ENCODE measurements around the gene GCGR. TPM values are rescaled to one million over a fixed set of nuclear protein-coding genes. Genes with fewer than 3 reads are reported as not detected.

Gene GCGR
- total RNA-seq, 2 experiments from 2014 or later, result not detected

DNA sequence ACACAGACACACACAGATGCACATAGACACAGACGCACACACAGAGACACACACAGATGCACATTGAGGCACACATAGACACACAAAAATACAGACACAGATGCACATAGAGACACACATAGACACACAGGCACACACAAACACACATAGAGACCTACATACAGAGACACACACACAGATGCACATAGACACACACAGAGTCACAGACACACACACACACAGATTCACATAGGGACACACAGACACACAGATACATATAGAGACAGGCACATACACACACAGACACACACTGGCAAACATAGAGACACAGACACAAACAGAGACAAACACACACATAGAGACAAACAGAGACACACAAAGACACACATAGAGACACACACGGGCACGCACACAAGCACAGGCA lies 9.9 kb upstream of the GCGR start:
- DNase-seq (ENCODE audit: low spot score), result no peak
- H3K36me3 ChIP-seq (ENCODE audit: insufficient read depth, low read length), result no peaks in the 10 kb centered on the region
- 0 out of 2 replicates have a peak, but pooled peaks cover 7% of the 10 kb centered on the region for H3K9me3 ChIP-seq (ENCODE audit: low read length)
- H3K4me2 ChIP-seq (ENCODE audit: low read length), result no peak overlapping the region
- POLR2A ChIA-PET, result no interaction called here
- H4K20me1 ChIP-seq (ENCODE audit: insufficient read depth, low read length), result no peaks in the 10 kb centered on the region
- H2AFZ ChIP-seq (ENCODE audit: low read length), result no peak overlapping the region
- BruUV-seq (replicated peaks), result no TSS peak
- no peaks in the 10 kb centered on the region for H3K79me2 ChIP-seq (ENCODE audit: insufficient read depth, low read depth, low read length)
- CTCF ChIA-PET (ENCODE audit: unreplicated experiment), result no interaction called here
- TF ChIP-seq, protein P1, sequence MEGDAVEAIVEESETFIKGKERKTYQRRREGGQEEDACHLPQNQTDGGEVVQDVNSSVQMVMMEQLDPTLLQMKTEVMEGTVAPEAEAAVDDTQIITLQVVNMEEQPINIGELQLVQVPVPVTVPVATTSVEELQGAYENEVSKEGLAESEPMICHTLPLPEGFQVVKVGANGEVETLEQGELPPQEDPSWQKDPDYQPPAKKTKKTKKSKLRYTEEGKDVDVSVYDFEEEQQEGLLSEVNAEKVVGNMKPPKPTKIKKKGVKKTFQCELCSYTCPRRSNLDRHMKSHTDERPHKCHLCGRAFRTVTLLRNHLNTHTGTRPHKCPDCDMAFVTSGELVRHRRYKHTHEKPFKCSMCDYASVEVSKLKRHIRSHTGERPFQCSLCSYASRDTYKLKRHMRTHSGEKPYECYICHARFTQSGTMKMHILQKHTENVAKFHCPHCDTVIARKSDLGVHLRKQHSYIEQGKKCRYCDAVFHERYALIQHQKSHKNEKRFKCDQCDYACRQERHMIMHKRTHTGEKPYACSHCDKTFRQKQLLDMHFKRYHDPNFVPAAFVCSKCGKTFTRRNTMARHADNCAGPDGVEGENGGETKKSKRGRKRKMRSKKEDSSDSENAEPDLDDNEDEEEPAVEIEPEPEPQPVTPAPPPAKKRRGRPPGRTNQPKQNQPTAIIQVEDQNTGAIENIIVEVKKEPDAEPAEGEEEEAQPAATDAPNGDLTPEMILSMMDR (conservative IDR thresholded peaks at IDR 0.05; ENCODE audit: low read length), result no peak
- TF ChIP-seq EZH2phosphoT487 (IDR thresholded peaks at IDR 0.05; ENCODE audit: borderline replicate concordance, low read depth, low read length), result no peak
- intact Hi-C loops (cut with micrococcal nuclease; ENCODE audit: unreplicated experiment), result no loop called here
- H3K27ac ChIP-seq (ENCODE audit: low read depth, low read length, poor library complexity, severe bottlenecking), result no peak overlapping the region
- H3K4me3 ChIP-seq (ENCODE audit: low read depth, low read length, poor library complexity, severe bottlenecking), result no peak overlapping the region
- H3K9me2 ChIP-seq (ENCODE audit: insufficient read depth, low read length), result no peaks in the 10 kb centered on the region
- no peaks in the 10 kb centered on the region for H3K4me1 ChIP-seq (ENCODE audit: insufficient read depth, low read length, poor library complexity, severe bottlenecking)

DNA sequence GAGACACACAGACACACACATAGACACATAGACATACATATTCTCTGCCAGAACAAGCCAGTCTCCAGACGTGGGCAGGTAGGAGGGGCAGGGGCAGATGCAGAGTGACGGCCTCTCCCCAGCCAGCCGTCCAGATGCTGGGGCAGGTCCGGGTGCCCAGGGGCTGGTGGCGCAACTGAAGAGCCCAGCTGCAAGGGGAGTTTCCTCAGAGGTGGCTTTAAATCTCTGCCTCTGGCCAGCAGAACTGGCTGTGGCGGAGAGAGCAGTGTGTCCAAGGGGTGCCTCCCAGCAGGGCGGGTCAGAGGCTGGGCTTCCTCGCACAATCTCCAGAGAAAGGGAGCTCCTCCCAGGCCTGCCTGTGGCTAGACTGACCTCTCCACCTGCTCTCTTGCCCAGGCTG lies 9.4 kb upstream of the GCGR start:
- Histone ChIP-seq H3K9me2 (ENCODE audit: insufficient read depth, low read length) (no peaks in the 10 kb centered on the region), H3K79me2 (ENCODE audit: insufficient read depth, low read depth, low read length) (no peaks in the 10 kb centered on the region), H3K4me1 (ENCODE audit: insufficient read depth, low read length, poor library complexity, severe bottlenecking) (no peaks in the 10 kb centered on the region), H3K27ac (ENCODE audit: low read depth, low read length, poor library complexity, severe bottlenecking) (no peak overlapping the region), H3K4me3 (ENCODE audit: low read depth, low read length, poor library complexity, severe bottlenecking) (no peak overlapping the region), H2AFZ (ENCODE audit: low read length) (no peak overlapping the region), H3K36me3 (ENCODE audit: insufficient read depth, low read length) (no peaks in the 10 kb centered on the region), H3K9me3 (ENCODE audit: low read length) (0 out of 2 replicates have a peak, but pooled peaks cover 7% of the 10 kb centered on the region), H4K20me1 (ENCODE audit: insufficient read depth, low read length) (no peaks in the 10 kb centered on the region), H3K4me2 (ENCODE audit: low read length) (no peak overlapping the region)
- no TSS peak for BruUV-seq (replicated peaks)
- TF ChIP-seq, protein P1 (conservative IDR thresholded peaks at IDR 0.05; ENCODE audit: low read length), result no peak
- no peak for TF ChIP-seq EZH2phosphoT487 (IDR thresholded peaks at IDR 0.05; ENCODE audit: borderline replicate concordance, low read depth, low read length)
- no peak for DNase-seq (ENCODE audit: low spot score)
- POLR2A ChIA-PET, result no interaction called here
- intact Hi-C loops (cut with micrococcal nuclease; ENCODE audit: unreplicated experiment), result no loop called here
- CTCF ChIA-PET (ENCODE audit: unreplicated experiment), result no interaction called here

DNA sequence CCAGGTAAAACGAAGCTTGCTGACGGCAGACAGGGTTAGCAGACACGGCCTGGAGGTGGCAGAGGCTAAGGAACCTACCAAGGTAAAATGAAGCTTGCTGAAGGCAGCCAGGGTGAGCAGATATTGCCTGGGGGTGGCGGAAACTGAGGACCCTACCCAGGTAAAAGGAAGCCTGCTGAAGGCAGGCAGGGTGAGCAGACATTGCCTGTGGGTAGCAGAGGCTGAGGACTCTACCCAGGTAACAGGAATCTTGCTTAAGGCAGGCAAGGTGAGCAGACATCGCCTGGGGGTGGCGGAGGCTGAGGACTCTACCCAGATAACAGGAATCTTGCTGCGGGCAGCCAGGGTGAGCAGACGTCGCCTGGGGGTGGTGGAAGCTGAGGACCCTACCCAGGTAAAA lies 2.6 kb upstream of the GCGR start:
- Histone ChIP-seq H3K4me1 (ENCODE audit: insufficient read depth, low read length, poor library complexity, severe bottlenecking) (no peaks in the 10 kb centered on the region), H3K4me3 (ENCODE audit: low read depth, low read length, poor library complexity, severe bottlenecking) (no peak overlapping the region), H3K9me2 (ENCODE audit: insufficient read depth, low read length) (no peaks in the 10 kb centered on the region), H2AFZ (ENCODE audit: low read length) (no peak overlapping the region), H3K36me3 (ENCODE audit: insufficient read depth, low read length) (no peaks in the 10 kb centered on the region), H3K27ac (ENCODE audit: low read depth, low read length, poor library complexity, severe bottlenecking) (no peak overlapping the region), H3K4me2 (ENCODE audit: low read length) (no peak overlapping the region), H4K20me1 (ENCODE audit: insufficient read depth, low read length) (no peaks in the 10 kb centered on the region), H3K9me3 (ENCODE audit: low read length) (no peaks in the 10 kb centered on the region), H3K79me2 (ENCODE audit: insufficient read depth, low read depth, low read length) (no peaks in the 10 kb centered on the region)
- POLR2A ChIA-PET, result no interaction called here
- no peak for TF ChIP-seq EZH2phosphoT487 (IDR thresholded peaks at IDR 0.05; ENCODE audit: borderline replicate concordance, low read depth, low read length)
- TF ChIP-seq, protein P1 (conservative IDR thresholded peaks at IDR 0.05; ENCODE audit: low read length), result no peak
- no peak for DNase-seq (ENCODE audit: low spot score)
- no TSS peak for BruUV-seq (replicated peaks)
- CTCF ChIA-PET (ENCODE audit: unreplicated experiment), result no interaction called here
- intact Hi-C loops (cut with micrococcal nuclease; ENCODE audit: unreplicated experiment), result no loop called here

Measured in OCI-LY7 (cell line).